22Rv1 (cell line): Measurements from ENCODE around the gene TNNT3.

ENCODE experiments used
- ZFX ChIP-seq: fragments of 450-650 bp; IDR thresholded peaks from 2 replicates; pipeline ENCODE4 v1.6.1; 2017; ENCODE audit warnings: antibody characterized with exemption, borderline replicate concordance
- TF ChIP-seq, protein P1 (sequence below): fragments of 450-650 bp; IDR thresholded peaks from 2 replicates; pipeline ENCODE4 v1.5.1; 2017; ENCODE audit warnings: mild to moderate bottlenecking

DNA sequence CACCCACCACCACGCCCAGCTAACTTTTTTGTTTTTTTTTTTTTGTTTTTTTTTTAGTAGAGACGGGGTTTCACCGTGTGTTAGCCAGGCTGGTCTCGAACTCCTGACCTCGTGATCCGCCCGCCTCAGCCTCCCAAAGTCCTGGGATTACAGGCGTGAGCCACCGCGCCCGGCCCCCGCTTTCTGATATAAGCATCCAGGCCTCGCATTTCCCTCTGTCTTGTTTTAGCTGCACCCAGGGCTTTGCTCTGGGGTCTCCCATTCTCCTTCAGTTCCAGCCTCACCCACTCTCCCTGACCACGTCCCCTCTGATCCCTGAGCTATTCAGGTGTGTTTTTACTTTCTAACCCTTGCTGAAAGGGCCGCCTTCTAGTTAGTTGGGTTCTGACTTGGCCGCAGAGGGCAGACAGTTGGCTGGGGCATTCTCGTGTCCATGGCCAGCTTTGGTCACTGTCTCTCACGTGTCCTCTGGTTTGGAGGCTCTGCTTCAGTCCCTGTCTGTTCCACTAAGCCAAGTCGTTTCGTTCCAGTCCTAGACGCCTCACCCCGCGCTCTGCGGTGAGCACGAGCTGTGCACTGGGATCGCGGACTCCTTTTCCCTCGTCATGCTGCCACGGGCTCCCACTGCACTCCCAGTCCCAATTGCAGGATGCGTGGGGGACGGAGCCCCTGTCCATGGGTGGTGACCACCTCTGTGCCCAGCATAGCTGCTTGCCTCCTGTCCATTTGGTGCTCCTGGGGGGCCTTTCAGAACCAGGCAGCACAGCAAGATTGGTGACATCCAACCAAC, 6.0 kb upstream of the TNNT3 start:
- TF ChIP-seq, protein P1, sequence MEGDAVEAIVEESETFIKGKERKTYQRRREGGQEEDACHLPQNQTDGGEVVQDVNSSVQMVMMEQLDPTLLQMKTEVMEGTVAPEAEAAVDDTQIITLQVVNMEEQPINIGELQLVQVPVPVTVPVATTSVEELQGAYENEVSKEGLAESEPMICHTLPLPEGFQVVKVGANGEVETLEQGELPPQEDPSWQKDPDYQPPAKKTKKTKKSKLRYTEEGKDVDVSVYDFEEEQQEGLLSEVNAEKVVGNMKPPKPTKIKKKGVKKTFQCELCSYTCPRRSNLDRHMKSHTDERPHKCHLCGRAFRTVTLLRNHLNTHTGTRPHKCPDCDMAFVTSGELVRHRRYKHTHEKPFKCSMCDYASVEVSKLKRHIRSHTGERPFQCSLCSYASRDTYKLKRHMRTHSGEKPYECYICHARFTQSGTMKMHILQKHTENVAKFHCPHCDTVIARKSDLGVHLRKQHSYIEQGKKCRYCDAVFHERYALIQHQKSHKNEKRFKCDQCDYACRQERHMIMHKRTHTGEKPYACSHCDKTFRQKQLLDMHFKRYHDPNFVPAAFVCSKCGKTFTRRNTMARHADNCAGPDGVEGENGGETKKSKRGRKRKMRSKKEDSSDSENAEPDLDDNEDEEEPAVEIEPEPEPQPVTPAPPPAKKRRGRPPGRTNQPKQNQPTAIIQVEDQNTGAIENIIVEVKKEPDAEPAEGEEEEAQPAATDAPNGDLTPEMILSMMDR: no peak
- TF ChIP-seq ZFX: no peak
